ENCODE data around the gene LTBP1. TPM values are rescaled to one million over a fixed set of nuclear protein-coding genes. Genes with fewer than 3 reads are reported as not detected.

Gene LTBP1
- total and polyA plus RNA-seq, 2 experiments from 2014 or later = 15.7 to 49.8 TPM

DNA sequence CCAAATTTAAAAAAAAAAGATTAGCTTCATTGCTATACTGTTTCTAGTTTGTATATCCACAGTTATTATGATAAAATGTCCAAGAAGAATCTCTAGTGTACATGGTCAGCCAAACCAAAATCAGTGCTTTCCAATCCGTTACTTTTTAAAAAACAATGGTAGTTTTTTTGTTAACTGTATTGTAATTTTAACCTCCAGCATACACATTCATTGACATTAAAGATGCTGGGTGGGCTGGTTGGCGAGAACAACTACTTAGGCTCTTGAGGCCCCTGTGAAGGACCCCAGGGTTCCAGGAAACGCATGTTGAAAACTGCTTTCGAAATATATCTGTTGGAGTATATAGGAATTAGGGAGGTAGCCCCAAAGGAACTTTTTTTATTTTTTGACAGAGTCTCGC, 422.4 kb downstream of the LTBP1 start:
- Histone ChIP-seq H3K79me2 (replicated peaks; ENCODE audit: insufficient read depth) (no peaks in the 10 kb centered on the region), H4K20me1 (replicated peaks; ENCODE audit: insufficient read depth) (no peaks in the 10 kb centered on the region), H3K4me1 (ENCODE audit: insufficient read depth) (no peaks in the 10 kb centered on the region), H3K27ac (ENCODE audit: low read depth) (no peak overlapping the region), H3K4me2 (no peak overlapping the region), H3K9me2 (ENCODE audit: insufficient read depth) (no peaks in the 10 kb centered on the region), H3K36me3 (ENCODE audit: insufficient read depth) (no peaks in the 10 kb centered on the region), H3K4me3 (no peak overlapping the region), H3F3A (replicated peaks; ENCODE audit: low read depth) (no peaks in the 10 kb centered on the region), H3K27me3 (ENCODE audit: insufficient read depth) (no peaks in the 10 kb centered on the region), H2AFZ (no peak overlapping the region)
- Mint-ChIP-seq H3K4me1 (peaks cover 4% of the 10 kb centered on the region; the same call in 2 of the 3 replicates), H3K36me3 (ENCODE audit: low read depth) (no peaks in the 10 kb centered on the region), H3K4me3 (no peak overlapping the region), H3K27ac (no peak overlapping the region; the same call in 1 of the 2 replicates), H3K9me3 (no peaks in the 10 kb centered on the region), H3K27me3 (ENCODE audit: insufficient read depth, low read depth, poor library complexity) (no peaks in the 10 kb centered on the region)
- DNase-seq (ENCODE audit: low spot score) (no peak), ATAC-seq (no peak)
- TF ChIP-seq JUNB (IDR thresholded peaks at IDR 0.05; ENCODE audit: unreplicated experiment) = no peak
- TF ChIP-seq, protein P1, sequence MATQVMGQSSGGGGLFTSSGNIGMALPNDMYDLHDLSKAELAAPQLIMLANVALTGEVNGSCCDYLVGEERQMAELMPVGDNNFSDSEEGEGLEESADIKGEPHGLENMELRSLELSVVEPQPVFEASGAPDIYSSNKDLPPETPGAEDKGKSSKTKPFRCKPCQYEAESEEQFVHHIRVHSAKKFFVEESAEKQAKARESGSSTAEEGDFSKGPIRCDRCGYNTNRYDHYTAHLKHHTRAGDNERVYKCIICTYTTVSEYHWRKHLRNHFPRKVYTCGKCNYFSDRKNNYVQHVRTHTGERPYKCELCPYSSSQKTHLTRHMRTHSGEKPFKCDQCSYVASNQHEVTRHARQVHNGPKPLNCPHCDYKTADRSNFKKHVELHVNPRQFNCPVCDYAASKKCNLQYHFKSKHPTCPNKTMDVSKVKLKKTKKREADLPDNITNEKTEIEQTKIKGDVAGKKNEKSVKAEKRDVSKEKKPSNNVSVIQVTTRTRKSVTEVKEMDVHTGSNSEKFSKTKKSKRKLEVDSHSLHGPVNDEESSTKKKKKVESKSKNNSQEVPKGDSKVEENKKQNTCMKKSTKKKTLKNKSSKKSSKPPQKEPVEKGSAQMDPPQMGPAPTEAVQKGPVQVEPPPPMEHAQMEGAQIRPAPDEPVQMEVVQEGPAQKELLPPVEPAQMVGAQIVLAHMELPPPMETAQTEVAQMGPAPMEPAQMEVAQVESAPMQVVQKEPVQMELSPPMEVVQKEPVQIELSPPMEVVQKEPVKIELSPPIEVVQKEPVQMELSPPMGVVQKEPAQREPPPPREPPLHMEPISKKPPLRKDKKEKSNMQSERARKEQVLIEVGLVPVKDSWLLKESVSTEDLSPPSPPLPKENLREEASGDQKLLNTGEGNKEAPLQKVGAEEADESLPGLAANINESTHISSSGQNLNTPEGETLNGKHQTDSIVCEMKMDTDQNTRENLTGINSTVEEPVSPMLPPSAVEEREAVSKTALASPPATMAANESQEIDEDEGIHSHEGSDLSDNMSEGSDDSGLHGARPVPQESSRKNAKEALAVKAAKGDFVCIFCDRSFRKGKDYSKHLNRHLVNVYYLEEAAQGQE (IDR thresholded peaks at IDR 0.05; ENCODE audit: unreplicated experiment) = no peak
- no peak for TF ChIP-seq POLR2AphosphoS5 (IDR thresholded peaks at IDR 0.05; ENCODE audit: low read depth)

DNA sequence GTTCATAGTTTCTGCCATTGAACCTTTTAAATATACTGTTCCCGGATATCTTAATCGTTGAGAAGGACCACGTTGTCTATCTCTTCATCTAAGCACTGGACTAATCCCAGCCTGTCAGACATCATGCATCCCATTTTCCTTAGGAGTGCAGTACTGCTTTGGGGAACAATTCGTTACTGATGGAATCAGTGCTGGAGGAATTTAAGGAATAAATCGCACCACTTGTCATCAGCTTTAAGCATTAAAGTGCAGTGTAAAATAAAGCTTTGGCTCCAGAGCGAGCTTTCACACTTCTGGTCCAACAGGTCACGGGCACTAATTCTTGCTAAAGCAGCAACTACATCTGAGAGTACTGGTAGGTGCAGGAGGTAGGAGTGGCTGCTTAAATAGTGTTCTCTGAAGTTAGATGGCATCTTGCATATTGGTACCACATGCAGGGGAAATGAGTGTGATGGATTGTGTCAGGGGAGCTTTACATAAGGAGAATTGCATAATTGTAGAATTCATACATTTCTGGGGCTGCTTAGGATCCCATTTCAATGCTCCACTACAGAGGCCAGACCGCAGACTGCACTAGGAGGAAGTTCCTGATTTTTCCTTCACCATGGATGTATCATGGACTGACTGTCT, 424.0 kb downstream of the LTBP1 start:
- Histone ChIP-seq H3K27ac (ENCODE audit: low read depth) (no peak overlapping the region), H3K36me3 (ENCODE audit: insufficient read depth) (no peaks in the 10 kb centered on the region), H3K79me2 (replicated peaks; ENCODE audit: insufficient read depth) (no peaks in the 10 kb centered on the region), H3K4me1 (ENCODE audit: insufficient read depth) (no peaks in the 10 kb centered on the region), H2AFZ (no peak overlapping the region), H4K20me1 (replicated peaks; ENCODE audit: insufficient read depth) (no peaks in the 10 kb centered on the region), H3K4me3 (no peak overlapping the region), H3K4me2 (no peak overlapping the region), H3F3A (replicated peaks; ENCODE audit: low read depth) (no peaks in the 10 kb centered on the region), H3K27me3 (ENCODE audit: insufficient read depth) (no peaks in the 10 kb centered on the region), H3K9me2 (ENCODE audit: insufficient read depth) (no peaks in the 10 kb centered on the region)
- Mint-ChIP-seq H3K4me1 (peaks cover 4% of the 10 kb centered on the region; the same call in 2 of the 3 replicates), H3K4me3 (no peak overlapping the region), H3K9me3 (no peaks in the 10 kb centered on the region), H3K27ac (no peak overlapping the region), H3K27me3 (ENCODE audit: insufficient read depth, low read depth, poor library complexity) (no peaks in the 10 kb centered on the region), H3K36me3 (ENCODE audit: low read depth) (no peaks in the 10 kb centered on the region)
- DNase-seq (ENCODE audit: low spot score) = no peak
- no peak for ATAC-seq
- TF ChIP-seq, protein P2, sequence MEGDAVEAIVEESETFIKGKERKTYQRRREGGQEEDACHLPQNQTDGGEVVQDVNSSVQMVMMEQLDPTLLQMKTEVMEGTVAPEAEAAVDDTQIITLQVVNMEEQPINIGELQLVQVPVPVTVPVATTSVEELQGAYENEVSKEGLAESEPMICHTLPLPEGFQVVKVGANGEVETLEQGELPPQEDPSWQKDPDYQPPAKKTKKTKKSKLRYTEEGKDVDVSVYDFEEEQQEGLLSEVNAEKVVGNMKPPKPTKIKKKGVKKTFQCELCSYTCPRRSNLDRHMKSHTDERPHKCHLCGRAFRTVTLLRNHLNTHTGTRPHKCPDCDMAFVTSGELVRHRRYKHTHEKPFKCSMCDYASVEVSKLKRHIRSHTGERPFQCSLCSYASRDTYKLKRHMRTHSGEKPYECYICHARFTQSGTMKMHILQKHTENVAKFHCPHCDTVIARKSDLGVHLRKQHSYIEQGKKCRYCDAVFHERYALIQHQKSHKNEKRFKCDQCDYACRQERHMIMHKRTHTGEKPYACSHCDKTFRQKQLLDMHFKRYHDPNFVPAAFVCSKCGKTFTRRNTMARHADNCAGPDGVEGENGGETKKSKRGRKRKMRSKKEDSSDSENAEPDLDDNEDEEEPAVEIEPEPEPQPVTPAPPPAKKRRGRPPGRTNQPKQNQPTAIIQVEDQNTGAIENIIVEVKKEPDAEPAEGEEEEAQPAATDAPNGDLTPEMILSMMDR (conservative IDR thresholded peaks at IDR 0.05; ENCODE audit: low read depth in 2 of 2) = no peak
- no peak for TF ChIP-seq NANOG (IDR thresholded peaks at IDR 0.05; ENCODE audit: borderline replicate concordance)
- TF ChIP-seq ZNF114 (CRISPR knock-in tag; IDR thresholded peaks at IDR 0.05) = no peak
- TF ChIP-seq, protein P1 (IDR thresholded peaks at IDR 0.05; ENCODE audit: unreplicated experiment) = no peak
- no peak for TF ChIP-seq ZNF331 (CRISPR knock-in tag; IDR thresholded peaks at IDR 0.05; ENCODE audit: low read depth)

Data from GM23338 (cell line).